Stomach (tissue), 4 donors: ENCODE results near the gene AKAP13.
"Not testable (repeated sequence)": the region's sequence is repeated elsewhere in the genome, so short reads cannot be mapped to it uniquely, and the experiment has no call there.

Experiments used
- POLR2A ChIP-seq, 4 donors: fragments of 450-650 bp; IDR thresholded peaks; one replicate each; pipeline ENCODE4 v1.6.1; 2016; ENCODE audit warnings: antibody characterized with exemption in 4 of 4, control low read depth in 2 of 4, mild to moderate bottlenecking in 1 of 4, moderate library complexity in 1 of 4
- POLR2AphosphoS5 ChIP-seq, 3 donors: sonication (generic); formaldehyde crosslinking; IDR thresholded peaks; one replicate each; pipeline ENCODE4 v1.6.1; 2016; ENCODE audit warnings: antibody characterized with exemption in 3 of 3
- TF ChIP-seq, protein P1 (sequence below), 7 experiments: fragments of 450-650 bp in 4 of 7; fragments of 200-600 bp in 3 of 7; sonication (generic) in 3 of 7; IDR thresholded peaks; one replicate each; pipeline ENCODE4 v1.5.1; 2016 to 2019; ENCODE audit warnings: antibody characterized with exemption in 7 of 7, control low read depth in 2 of 7, mild to moderate bottlenecking in 1 of 7

DNA sequence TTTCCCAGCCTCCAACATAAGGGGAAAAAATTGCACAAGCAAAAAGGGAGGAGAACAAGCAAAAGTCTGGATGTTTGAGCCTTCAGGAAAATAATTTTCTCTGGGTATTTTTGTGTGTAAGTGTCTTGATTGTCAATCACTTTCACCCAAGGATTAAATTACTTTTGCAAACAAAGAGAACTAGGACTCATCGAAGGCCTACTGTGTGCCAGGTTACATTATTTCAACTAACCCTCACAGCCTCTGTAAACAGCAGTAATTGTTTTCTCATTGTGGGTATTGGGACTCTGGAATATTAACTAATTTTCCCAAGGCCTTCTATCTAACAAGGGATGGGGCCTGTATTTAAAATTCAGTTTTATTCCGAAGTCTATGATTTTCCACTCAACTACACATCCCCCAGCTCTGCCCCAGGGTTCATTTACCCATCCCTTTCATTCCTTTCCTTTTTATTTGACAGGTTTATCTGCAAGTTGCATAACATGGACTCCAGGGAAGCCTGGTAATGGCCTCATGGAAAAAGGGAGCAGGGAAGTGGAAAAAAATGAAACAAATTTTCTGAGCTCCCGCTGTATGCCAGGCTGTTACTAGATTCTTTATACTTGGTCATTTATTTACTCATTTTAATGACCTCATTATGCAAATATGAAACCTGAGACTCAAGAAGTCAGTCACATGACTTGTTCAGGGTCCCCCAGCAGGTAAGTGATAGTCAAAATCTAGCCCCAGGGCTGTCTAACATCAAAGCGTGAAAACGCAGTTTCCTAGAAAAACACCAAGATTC lies 32.9 kb upstream of the AKAP13 start:
- TF ChIP-seq, protein P1, sequence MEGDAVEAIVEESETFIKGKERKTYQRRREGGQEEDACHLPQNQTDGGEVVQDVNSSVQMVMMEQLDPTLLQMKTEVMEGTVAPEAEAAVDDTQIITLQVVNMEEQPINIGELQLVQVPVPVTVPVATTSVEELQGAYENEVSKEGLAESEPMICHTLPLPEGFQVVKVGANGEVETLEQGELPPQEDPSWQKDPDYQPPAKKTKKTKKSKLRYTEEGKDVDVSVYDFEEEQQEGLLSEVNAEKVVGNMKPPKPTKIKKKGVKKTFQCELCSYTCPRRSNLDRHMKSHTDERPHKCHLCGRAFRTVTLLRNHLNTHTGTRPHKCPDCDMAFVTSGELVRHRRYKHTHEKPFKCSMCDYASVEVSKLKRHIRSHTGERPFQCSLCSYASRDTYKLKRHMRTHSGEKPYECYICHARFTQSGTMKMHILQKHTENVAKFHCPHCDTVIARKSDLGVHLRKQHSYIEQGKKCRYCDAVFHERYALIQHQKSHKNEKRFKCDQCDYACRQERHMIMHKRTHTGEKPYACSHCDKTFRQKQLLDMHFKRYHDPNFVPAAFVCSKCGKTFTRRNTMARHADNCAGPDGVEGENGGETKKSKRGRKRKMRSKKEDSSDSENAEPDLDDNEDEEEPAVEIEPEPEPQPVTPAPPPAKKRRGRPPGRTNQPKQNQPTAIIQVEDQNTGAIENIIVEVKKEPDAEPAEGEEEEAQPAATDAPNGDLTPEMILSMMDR (IDR thresholded peaks at IDR 0.05): not testable (repeated sequence)
- not testable (repeated sequence) for TF ChIP-seq POLR2A, POLR2AphosphoS5 (IDR thresholded peaks at IDR 0.05)
